Small intestine (tissue), 7 donors: ENCODE results near the gene CTNNA1. TPM values are rescaled to one million over a fixed set of nuclear protein-coding genes. Genes with fewer than 3 reads are reported as not detected.
"Not testable (repeated sequence)": the region's sequence is repeated elsewhere in the genome, so short reads cannot be mapped to it uniquely, and the experiment has no call there.

Source experiments
- DNase-seq, 2 donors: peaks; one replicate each; pipeline versions ENCODE4 v3.0.0 to v3.0.0-alpha.2; 2013
- FAIRE-seq: peaks from 2 replicates; lab custom pipeline; 2012; peaks lifted over from hg19 to GRCh38; lab: Jason Lieb, UNC
- H3K27ac ChIP-seq, 3 donors: one replicate each; pipeline ENCODE4 v1.5.1; 2013; ENCODE audit warnings: low read length in 2 of 3, mild to moderate bottlenecking in 2 of 3, control low read depth in 1 of 3, inconsistent platforms in 1 of 3, low read depth in 1 of 3, moderate library complexity in 1 of 3
- H3K27me3 ChIP-seq, 3 donors: one replicate each; pipeline ENCODE4 v1.6.1; 2013; ENCODE audit warnings: low read length in 3 of 3, inconsistent platforms in 1 of 3; ENCODE audit not compliant: control insufficient read depth in 3 of 3, insufficient read depth in 3 of 3
- H3K36me3 ChIP-seq, 3 donors: one replicate each; pipeline ENCODE4 v1.6.1; 2013; ENCODE audit warnings: low read length in 3 of 3, inconsistent platforms in 1 of 3, low read depth in 1 of 3, mild to moderate bottlenecking in 1 of 3, moderate library complexity in 1 of 3; ENCODE audit not compliant: control insufficient read depth in 3 of 3, insufficient read depth in 2 of 3
- H3K4me1 ChIP-seq, 3 donors: one replicate each; pipeline ENCODE4 v1.6.1; 2013; ENCODE audit warnings: low read length in 2 of 3, inconsistent platforms in 1 of 3, low read depth in 1 of 3, mild to moderate bottlenecking in 1 of 3, moderate library complexity in 1 of 3; ENCODE audit not compliant: control insufficient read depth in 3 of 3, insufficient read depth in 2 of 3
- H3K4me3 ChIP-seq, 3 donors: one replicate each; pipeline ENCODE4 v1.5.1; 2013; ENCODE audit warnings: low read length in 3 of 3, control low read depth in 1 of 3, inconsistent platforms in 1 of 3, low read depth in 1 of 3, mild to moderate bottlenecking in 1 of 3, moderate library complexity in 1 of 3
- H3K9me3 ChIP-seq, 2 donors: one replicate each; pipeline ENCODE4 v1.6.1; 2013; ENCODE audit warnings: low read depth in 1 of 2, low read length in 1 of 2; ENCODE audit not compliant: control insufficient read depth in 2 of 2, insufficient read depth in 1 of 2
- WGBS, 3 donors: extraction: QIAGEN DNeasy Blood & Tissue Kit; methylation state at CpG; one replicate each; pipeline ENCODE4 v1.1.7; 2013; 5-methylcytosine and 5-hydroxymethylcytosine counted together
- polyA plus RNA-seq, 4 donors: library from polyadenylated mRNA; stranded (reverse) in 3 of 4; unstranded in 1 of 4; fragments of 200-250 nt in 3 of 4; fragments of 120-200 nt in 1 of 4; gene quantifications; one replicate each; pipeline versions ENCODE4 v1.2.1 to v1.2.3, GENCODE V29; 2013
- donor health status: healthy with polysubstance abuse.
- donor health status: control.
- donor health status: control.
- donor health status: Bipolar disorder and iron deficiency.
- donor health status: healthy.

Gene CTNNA1
- polyA plus RNA-seq, 4 donors, result 145 to 286 (median 196) TPM

DNA sequence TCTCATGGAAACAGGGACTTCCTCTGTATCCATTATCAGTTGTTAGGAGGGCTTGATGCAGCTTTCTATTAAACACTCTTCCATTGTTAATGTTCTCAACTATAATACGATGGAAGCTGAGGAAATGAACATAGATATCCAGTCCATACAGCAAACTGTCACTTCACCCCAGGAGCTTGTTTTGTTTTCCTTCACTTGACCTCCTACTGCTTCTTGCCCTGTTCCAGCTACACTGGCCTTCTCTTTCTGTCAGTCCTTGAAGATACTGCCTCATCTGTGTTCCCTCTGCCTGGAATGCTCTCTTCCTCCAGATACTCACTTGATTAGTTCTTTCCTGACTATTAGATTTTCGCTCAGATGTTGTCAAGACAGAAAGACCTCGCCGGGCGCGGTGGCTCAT, 17.1 kb downstream of the CTNNA1 start:
- Histone ChIP-seq H3K36me3 (peaks cover 0 to 12% (median 2%) of the 10 kb centered on the region in 3 donors), H3K27me3 (no peaks in the 10 kb centered on the region), H3K4me1 (peaks cover 0 to 6% (median 3%) of the 10 kb centered on the region in 3 donors), H3K9me3 (no peaks in the 10 kb centered on the region), H3K4me3 (no peak overlapping the region), H3K27ac (no peak overlapping the region)
- FAIRE-seq (no peak), DNase-seq (no peak)
- 79 to 93% (median 92%) methylated on average over 6 of the region's 6 CpGs for WGBS, 3 donors

DNA sequence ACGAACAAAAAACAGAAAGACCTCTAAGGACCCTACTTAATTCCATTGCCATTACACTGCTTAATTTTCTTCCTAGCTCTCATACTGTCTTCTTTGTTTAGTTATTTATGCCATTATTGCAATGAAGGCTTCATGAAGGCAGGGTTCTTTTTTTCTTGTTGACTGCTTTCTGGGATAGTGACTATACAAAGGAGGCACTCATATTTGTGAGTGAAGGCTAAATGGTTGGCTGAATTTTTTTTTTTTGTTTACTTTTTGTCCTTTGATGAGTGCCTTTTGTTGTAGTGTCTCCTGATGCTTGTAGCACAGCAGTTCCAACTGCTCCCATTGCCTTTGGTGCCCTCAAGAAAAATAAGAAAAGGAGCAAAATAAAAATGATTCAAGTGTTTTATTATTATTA, 17.8 kb downstream of the CTNNA1 start:
- no peak for FAIRE-seq
- Histone ChIP-seq H3K9me3 (no peaks in the 10 kb centered on the region), H3K27me3 (no peaks in the 10 kb centered on the region), H3K4me1 (peaks cover 0 to 6% (median 4%) of the 10 kb centered on the region in 3 donors), H3K36me3 (peaks cover 0 to 12% (median 2%) of the 10 kb centered on the region in 3 donors), H3K4me3 (no peak overlapping the region), H3K27ac (no peak overlapping the region)
- WGBS, 3 donors, result 69 to 75% (median 70%) methylated on average over 1 of the region's 1 CpG
- no peak for DNase-seq

DNA sequence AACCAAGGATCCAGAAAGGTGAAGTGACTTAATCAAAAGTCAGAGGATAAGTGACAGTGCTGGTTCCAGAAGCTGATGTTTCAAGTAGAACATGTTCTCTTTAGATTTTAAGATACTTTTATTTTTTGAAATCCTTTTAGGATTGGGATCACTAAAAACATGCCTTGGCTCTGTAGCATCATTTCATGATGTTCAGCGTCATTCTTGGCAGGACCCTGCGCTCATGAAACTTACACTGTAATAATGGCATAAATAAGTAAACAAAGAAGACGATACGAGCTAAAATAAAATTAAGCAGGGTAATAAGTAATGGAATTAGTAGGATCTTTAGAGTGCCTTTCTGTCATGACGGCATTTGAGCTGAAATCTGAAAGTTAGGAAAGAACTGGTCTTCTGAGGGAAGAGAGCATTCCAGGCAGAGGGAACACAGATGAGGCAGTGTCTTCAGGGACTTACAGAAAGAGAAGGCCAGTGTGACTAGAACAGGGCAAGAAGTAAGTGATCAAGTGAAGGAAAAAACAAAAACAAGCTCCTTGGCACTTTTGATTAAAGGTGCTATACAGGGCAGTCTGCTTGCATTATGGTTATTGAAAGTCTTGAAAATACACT, 19.9 kb downstream of the CTNNA1 start:
- 43 to 75% (median 74%) methylated on average over 5 of the region's 5 CpGs for WGBS, 3 donors
- DNase-seq, result no peak
- no peak for FAIRE-seq
- Histone ChIP-seq H3K9me3 (peaks cover 0 to 5% of the 10 kb centered on the region in 2 donors), H3K27ac (no peak overlapping the region), H3K4me1 (peaks cover 0 to 4% (median 3%) of the 10 kb centered on the region in 3 donors), H3K36me3 (peaks cover 2 to 20% (median 3%) of the 10 kb centered on the region in 3 donors), H3K27me3 (no peaks in the 10 kb centered on the region), H3K4me3 (no peak overlapping the region)

DNA sequence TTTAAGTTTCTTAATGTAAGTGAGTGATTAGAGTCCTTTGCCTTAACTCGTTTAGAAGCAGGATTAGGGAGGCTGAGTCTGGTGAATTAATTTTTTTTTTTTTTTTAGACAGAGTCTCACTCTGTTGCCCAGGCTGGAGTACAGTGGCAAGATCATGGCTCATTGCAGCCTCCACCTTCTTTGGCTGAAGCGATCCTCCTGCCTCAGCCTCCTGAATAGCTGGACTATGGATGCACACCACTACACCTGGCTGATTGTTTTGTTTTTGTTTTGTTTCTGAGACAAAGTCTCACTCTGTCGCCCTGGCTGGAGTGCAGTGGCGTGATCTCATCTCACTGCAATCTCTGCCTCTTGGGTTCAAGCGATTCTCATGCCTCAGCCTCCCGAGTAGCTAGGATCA, 20.4 kb downstream of the CTNNA1 start:
- not testable (repeated sequence) for FAIRE-seq, H3K27me3 ChIP-seq, H3K4me1 ChIP-seq, H3K4me3 ChIP-seq, DNase-seq, H3K9me3 ChIP-seq, H3K27ac ChIP-seq
- H3K36me3 ChIP-seq, result peaks cover 2 to 21% (median 3%) of the 10 kb centered on the region in 3 donors
- WGBS, 3 donors, result 87 to 88% (median 87%) methylated on average over 6 of the region's 6 CpGs

DNA sequence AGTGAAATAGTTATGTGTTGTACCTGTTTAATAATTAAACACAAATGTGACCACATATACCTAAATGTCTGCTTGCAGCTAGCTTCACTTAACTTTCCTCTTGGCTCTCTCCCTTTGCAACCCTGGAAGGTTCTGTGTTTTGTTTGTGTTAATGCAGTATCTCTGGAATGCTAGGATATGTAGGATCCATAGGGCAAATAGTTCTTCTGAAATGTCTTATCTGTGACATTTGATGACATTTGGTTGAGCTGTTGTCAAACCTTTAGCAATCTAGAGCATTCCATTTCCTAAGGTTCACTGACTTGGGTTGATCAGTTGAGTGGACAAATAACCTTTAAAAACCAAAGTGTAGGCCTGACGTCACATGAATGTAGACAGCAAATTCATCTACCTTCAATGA, 21.8 kb downstream of the CTNNA1 start:
- Histone ChIP-seq H3K27ac (no peak overlapping the region), H3K27me3 (no peaks in the 10 kb centered on the region), H3K9me3 (peaks cover 0 to 9% of the 10 kb centered on the region in 2 donors), H3K4me1 (peaks cover 0 to 4% (median 0%) of the 10 kb centered on the region in 3 donors), H3K4me3 (no peak overlapping the region), H3K36me3 (peaks cover 2 to 26% (median 3%) of the 10 kb centered on the region in 3 donors)
- DNase-seq, result no peak
- 85 to 98% (median 93%) methylated on average over 1 of the region's 1 CpG for WGBS, 3 donors
- no peak for FAIRE-seq

DNA sequence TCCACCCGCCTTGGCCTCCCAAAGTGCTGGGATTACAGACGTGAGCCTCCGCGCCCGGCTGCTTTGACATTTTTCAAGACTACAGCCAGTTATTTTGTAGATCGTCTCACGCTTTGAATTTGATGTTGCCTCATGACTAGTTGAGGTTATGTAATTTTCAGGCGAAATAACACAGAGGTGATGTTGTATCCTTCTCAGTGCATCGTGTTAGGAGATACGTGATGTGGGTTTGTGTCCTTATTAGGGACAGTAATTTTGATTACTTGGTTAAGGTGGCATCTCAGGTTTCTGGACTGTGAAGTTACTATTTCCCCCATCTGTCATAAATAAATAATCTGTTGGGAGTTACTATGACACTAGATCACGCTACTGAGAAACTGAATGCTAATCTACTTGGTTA, 25.0 kb downstream of the CTNNA1 start:
- peaks cover 3 to 30% (median 8%) of the 10 kb centered on the region in 3 donors for H3K36me3 ChIP-seq
- no peak for DNase-seq
- H3K27me3 ChIP-seq, result no peaks in the 10 kb centered on the region
- WGBS, 3 donors, result 92 to 97% (median 97%) methylated on average over 11 of the region's 11 CpGs
- peaks cover 0 to 9% of the 10 kb centered on the region in 2 donors for H3K9me3 ChIP-seq
- no peak overlapping the region for H3K27ac ChIP-seq
- H3K4me1 ChIP-seq, result peaks cover 0 to 4% (median 0%) of the 10 kb centered on the region in 3 donors
- H3K4me3 ChIP-seq, result no peak overlapping the region
- FAIRE-seq, result no peak

DNA sequence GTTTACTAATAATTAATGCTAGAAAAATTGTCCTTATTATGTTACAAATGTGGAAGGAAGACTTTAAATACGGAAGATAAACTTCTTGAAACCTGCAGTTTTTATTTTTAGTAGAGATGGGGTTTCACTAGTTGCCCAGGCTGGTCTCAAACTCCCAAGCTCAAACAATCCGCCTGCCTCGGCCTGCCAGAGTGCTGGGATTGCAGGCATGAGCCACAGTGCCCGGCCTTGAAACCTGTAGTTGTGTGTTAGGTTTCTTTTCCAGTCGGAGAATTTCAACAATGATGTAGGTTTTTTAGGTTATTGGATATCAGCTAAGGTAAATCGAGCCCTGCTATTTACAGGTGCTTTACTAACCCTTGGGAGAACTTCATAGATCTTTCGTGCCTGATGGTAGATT, 30.8 kb downstream of the CTNNA1 start:
- Histone ChIP-seq H3K4me3 (no peak overlapping the region), H3K9me3 (peaks cover 0 to under 1% of the 10 kb centered on the region in 2 donors), H3K36me3 (peaks cover 5 to 19% (median 16%) of the 10 kb centered on the region in 3 donors), H3K27ac (no peak overlapping the region), H3K4me1 (no peaks in the 10 kb centered on the region), H3K27me3 (no peaks in the 10 kb centered on the region)
- DNase-seq (no peak), FAIRE-seq (no peak)
- WGBS, 3 donors, result 92 to 93% (median 93%) methylated on average over 7 of the region's 7 CpGs

DNA sequence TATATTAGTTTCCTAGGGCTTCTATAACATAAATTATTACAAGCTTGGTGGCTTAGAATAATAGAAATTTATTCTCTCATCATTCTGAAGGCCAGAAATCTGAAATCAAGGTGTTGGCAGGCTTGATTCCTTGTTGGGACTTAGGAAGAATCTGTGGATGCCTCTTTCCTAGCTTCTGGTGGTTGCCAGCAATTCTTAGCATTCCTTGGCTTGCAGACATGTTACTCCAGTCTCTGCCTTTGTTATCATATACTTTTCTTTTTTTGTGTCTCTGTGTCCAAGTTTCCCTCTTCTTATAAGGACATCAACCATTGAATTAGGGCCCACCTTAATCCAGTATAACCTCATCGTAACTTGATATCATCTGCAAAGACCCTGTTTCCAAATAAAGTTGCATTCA, 31.4 kb downstream of the CTNNA1 start:
- Histone ChIP-seq H3K27me3 (no peaks in the 10 kb centered on the region), H3K4me3 (no peak overlapping the region), H3K4me1 (no peaks in the 10 kb centered on the region), H3K36me3 (peaks cover 5 to 23% (median 16%) of the 10 kb centered on the region in 3 donors), H3K27ac (no peak overlapping the region), H3K9me3 (no peaks in the 10 kb centered on the region)
- DNase-seq, result no peak
- FAIRE-seq, result no peak
- WGBS, 3 donors, result 92 to 98% (median 96%) methylated on average over 1 of the region's 1 CpG
